ENCODE data around the gene MPRIP. TPM values are rescaled to one million over a fixed set of nuclear protein-coding genes. Genes with fewer than 3 reads are reported as not detected.

Gene MPRIP
- total RNA-seq, 4 donors from 2014 or later, result 141 to 305 (median 291) TPM

DNA sequence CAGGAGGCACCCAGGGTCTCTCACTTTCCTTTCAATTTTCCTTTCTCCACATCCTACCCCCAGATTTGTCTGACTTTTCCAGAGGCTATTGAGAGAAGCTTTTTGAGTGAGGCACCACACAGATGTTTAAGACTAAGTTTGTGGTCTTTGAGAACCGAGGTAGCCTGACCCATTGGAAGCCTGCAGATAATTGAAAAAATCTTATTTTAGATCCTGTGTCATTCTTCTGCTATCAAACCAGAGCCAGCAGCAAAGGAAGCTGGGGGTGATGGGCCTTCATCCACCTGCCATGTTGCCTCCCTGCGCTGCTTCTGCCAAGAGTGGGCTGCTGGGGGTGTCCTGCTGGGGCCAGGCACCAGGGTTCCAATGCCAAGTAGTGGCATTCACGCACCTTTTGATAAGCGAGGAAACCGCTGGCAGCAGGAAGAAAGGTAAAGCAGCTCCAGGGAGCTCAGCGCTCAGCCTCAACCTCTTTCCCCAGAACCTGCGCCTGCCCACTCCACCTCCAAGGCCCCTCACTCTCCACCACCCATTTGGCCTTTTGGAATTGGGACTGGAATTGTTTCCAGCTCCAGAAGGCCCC, 55.6 kb downstream of the MPRIP start:
- no peak for TF ChIP-seq POLR2A (IDR thresholded peaks at IDR 0.05)
- TF ChIP-seq, protein P1, sequence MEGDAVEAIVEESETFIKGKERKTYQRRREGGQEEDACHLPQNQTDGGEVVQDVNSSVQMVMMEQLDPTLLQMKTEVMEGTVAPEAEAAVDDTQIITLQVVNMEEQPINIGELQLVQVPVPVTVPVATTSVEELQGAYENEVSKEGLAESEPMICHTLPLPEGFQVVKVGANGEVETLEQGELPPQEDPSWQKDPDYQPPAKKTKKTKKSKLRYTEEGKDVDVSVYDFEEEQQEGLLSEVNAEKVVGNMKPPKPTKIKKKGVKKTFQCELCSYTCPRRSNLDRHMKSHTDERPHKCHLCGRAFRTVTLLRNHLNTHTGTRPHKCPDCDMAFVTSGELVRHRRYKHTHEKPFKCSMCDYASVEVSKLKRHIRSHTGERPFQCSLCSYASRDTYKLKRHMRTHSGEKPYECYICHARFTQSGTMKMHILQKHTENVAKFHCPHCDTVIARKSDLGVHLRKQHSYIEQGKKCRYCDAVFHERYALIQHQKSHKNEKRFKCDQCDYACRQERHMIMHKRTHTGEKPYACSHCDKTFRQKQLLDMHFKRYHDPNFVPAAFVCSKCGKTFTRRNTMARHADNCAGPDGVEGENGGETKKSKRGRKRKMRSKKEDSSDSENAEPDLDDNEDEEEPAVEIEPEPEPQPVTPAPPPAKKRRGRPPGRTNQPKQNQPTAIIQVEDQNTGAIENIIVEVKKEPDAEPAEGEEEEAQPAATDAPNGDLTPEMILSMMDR (IDR thresholded peaks at IDR 0.05), result no peak
- no peak overlapping the region for H3K4me3 ChIP-seq
- H3K27ac ChIP-seq, result peak overlapping the region in 2 of 4 donors; percentile 50 to 61
- H3K9me3 ChIP-seq, result no peaks in the 10 kb centered on the region
- no peaks in the 10 kb centered on the region for H3K36me3 ChIP-seq
- peak in 1 of 3 donors; percentile 30 for DNase-seq
- H3K4me1 ChIP-seq, result peaks cover 0 to 49% (median 0%) of the 10 kb centered on the region in 4 donors
- H3K27me3 ChIP-seq, result no peaks in the 10 kb centered on the region

DNA sequence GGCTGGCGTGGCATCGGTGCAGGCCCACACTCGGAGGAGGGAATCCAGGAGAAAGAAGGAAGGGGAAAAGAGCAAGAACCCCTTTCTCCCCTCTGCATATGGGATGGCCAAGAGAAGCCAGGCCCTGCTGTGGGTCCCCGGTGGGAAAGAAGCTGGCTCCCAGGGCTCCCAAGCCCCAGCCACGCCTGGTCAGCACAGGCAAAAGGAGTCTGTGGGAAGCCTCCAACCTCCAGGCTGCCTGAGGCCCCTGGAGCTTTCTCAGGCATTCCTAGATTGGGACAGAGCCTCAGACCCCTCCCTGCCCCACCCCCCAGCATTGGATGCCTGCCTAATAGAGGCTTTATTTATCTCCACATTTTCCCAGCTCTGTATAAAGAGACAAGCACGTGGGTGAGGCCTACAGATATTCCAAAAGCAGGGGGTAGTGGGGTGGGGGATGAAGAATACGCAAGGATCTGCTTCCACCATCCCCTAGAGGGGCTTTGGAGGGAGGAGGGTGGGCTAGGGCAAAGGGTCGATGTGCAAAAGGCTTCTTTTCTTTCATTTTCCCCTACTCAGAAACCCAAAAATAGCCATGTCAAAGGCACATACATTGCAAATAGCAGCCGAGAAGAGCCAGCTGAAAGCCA, 56.4 kb downstream of the MPRIP start:
- Histone ChIP-seq H3K36me3 (no peaks in the 10 kb centered on the region), H3K27ac (peak overlapping the region in 2 of 4 donors; percentile 50 to 61), H3K4me1 (peaks cover 0 to 41% (median 0%) of the 10 kb centered on the region in 4 donors), H3K9me3 (no peaks in the 10 kb centered on the region), H3K4me3 (no peak overlapping the region), H3K27me3 (no peaks in the 10 kb centered on the region)
- TF ChIP-seq, protein P1 (IDR thresholded peaks at IDR 0.05), result no peak
- TF ChIP-seq POLR2A (IDR thresholded peaks at IDR 0.05), result no peak
- peak in 1 of 3 donors; percentile 41 for DNase-seq

DNA sequence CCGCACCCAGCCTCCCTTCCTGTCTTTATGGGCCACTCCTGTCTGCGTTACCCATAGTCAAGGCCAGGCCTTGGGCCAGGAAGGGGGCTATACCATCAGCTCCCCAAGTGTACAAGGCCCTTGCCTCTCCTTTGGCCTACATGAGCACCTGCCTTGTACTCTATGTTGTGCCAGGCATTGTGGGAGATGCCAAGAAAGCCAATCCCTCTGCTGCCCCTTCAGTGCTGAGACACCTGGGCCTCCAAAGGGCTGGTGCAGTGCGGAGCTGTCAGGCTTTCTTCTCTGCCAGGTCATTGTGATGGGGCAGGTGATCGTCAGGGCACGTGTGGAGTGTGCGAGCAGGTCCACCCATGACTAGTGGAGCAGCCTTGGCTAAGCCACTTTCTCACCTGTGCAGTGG, 59.9 kb downstream of the MPRIP start:
- TF ChIP-seq, protein P1 (IDR thresholded peaks at IDR 0.05), result no peak
- TF ChIP-seq POLR2A (IDR thresholded peaks at IDR 0.05), result no peak
- Histone ChIP-seq H3K36me3 (no peaks in the 10 kb centered on the region), H3K27me3 (no peaks in the 10 kb centered on the region), H3K4me1 (peaks cover 0 to 32% (median 0%) of the 10 kb centered on the region in 4 donors), H3K9me3 (no peaks in the 10 kb centered on the region), H3K4me3 (no peak overlapping the region), H3K27ac (no peak overlapping the region)
- peak in 1 of 3 donors; percentile 31 for DNase-seq

DNA sequence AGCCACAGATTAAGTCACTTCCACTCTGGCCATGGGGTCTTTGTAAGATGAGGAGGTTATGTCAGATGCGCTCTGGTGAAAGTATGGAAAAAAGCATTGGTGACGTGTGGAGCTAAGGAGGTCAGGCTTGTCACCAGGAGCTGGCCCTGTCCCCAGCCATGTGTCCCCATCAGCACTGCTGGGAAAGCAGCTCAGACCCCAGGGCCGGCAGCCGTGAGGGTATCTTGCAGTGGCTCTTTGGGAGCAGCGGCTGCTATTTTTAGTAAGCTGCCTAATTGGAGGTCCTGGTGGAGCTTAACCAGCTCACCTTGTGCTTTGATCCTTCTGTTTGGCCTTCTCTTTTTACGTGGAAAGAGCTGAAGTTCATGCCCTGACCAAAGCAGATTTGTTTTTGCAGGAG, 60.9 kb downstream of the MPRIP start:
- peaks cover 0 to 32% (median 0%) of the 10 kb centered on the region in 4 donors for H3K4me1 ChIP-seq
- H3K9me3 ChIP-seq, result no peaks in the 10 kb centered on the region
- H3K4me3 ChIP-seq, result no peak overlapping the region
- TF ChIP-seq POLR2A (IDR thresholded peaks at IDR 0.05), result no peak
- TF ChIP-seq, protein P1 (IDR thresholded peaks at IDR 0.05), result no peak
- no peak overlapping the region for H3K27ac ChIP-seq
- H3K36me3 ChIP-seq, result no peaks in the 10 kb centered on the region
- no peak for DNase-seq
- no peaks in the 10 kb centered on the region for H3K27me3 ChIP-seq

DNA sequence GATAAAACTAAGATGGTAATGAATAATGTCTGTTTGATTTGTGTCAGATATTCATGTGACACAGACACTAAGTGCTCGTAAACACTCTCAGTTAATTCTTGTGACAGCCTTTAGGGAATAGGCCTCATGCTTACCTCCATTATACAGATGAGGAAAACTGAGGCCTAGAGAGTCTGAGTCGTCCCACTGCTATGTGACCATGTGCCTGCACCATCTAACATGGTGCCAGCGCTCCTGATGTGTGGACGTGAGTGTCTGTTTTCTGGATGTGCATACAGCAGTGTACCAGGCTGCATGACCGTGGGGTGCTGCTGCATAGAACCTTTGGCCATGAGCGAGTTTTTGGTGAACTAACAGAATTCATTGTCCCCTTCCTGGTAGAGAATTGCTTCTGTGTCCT, 61.8 kb downstream of the MPRIP start:
- Histone ChIP-seq H3K9me3 (no peaks in the 10 kb centered on the region), H3K27me3 (no peaks in the 10 kb centered on the region), H3K27ac (no peak overlapping the region), H3K4me3 (no peak overlapping the region), H3K4me1 (peaks cover 0 to 32% (median 0%) of the 10 kb centered on the region in 4 donors), H3K36me3 (no peaks in the 10 kb centered on the region)
- no peak for DNase-seq
- no peak for TF ChIP-seq POLR2A (IDR thresholded peaks at IDR 0.05)
- TF ChIP-seq, protein P1 (IDR thresholded peaks at IDR 0.05), result no peak

Measured in Peyer's patch (tissue), 4 donors.